GM18520 (cell line): Measurements from ENCODE around the gene TGM4.
"Not testable (repeated sequence)": the region's sequence is repeated elsewhere in the genome, so short reads cannot be mapped to it uniquely, and the experiment has no call there.

Experiments
- ATAC-seq: cut with Tn5 transposase; IDR thresholded peaks from one replicate; pipeline ENCODE4 v1.9.1; 2021; ENCODE audit not compliant: unreplicated experiment

TGM4 gene

DNA sequence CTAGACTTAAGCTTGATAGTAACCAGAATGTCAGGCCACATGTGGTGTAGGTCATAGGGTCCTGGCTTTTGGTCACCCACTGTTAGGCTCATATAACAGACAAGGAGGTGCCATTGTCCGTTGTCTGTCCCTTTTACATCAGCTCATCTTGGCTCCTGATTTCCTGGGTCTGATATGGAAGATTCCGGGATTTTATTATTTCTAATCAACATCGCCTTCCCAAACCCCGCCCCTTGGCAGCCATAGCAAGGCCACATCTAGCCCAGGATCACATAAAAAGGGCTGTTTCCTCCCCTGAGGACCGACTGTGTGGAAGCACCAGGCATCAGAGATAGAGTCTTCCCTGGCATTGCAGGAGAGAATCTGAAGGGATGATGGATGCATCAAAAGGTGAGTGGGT, at the start of gene TGM4:
TGM4 (plus strand) TSS at position 301 of the 400 bp plus-strand sequence; CDS start at position 372, 71 bp downstream.
- ATAC-seq, result no peak

DNA sequence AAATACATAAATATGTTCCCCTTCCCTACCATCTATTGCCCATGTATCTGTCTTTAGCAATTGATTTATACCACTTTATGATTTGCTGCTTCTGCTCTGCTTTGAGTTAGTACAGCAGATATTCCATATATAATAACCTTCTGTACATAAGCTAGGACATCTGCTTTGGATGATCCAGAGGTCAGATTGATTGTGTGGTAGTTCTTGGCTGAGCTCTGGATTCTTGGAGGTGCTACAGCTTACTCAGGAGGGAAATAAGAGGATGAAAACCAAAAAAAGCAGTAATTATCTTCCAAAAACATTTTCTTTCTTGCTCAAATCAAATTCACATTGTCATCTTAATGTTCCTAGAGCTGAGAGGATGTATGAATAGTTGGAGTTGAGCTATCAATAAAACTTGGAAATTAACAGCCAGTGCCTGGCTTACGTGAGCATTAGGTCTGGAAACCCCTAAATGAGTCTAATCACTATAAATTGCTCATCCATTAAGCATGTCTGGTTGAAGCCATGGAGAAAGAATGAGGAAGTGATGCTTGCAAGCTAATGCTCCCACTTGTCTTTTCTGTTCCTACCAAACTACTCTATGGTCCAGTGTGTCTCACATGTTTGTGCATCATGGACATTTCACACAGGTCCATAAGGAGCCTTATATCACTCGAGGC, 49.0 kb upstream of the TGM4 start:
- ATAC-seq, result no peak

DNA sequence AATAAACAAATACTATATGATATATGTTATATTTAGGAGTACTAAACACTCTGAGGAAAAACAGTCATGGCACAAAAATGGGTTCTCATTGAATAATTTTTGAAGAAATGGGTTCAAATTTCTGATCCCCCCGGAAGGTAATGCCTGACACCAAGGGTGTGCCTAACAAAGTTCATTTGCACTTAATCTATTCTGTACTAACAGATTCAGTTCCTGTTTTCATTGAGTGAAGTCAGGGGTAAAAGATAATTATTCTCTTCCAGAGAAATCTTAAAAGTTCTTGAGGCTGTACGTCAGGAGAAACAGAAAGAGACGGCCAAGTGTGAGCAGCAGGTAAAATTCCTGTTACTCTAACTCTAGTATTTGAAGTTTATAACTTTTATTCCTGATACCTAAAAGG, 47.2 kb upstream of the TGM4 start:
- ATAC-seq, result no peak

DNA sequence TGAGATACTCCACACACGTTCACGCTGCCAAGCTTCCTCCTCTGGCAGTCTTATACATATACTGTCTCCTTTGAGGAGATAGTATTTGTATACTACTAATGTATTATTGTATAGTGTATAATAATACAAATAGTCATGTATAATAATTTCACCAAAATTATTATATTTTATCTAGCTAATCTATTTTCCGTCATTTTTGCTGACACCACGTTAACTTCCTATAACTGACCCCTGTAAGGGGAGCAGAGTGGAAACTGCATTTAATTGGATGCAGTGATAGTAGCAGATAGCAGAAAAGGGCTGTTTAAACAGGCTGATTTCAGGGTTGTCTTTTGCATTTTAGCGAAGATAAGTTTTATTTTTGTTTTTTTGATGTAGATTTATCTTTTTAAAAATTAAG, 43.2 kb upstream of the TGM4 start:
- ATAC-seq, result no peak

DNA sequence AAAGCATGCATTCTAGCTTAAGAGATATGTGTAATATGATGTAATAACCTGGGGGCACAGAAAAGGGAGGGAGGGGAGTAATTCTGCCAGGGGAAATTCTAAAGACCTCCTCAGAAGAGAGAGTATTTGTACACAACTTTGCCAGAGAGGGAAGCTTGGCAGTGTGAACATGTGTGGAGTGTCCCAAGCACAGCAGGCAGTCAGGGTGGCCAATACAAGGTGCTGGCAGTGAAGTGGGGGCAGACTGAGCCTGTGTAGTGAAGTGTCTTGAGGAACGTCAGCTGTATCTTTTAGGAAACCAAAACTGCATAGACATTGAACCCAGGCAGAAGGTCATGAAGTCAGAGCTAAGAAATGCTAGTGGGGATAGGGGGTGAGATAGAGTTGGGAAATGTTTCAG, 42.4 kb upstream of the TGM4 start:
- no peak for ATAC-seq

DNA sequence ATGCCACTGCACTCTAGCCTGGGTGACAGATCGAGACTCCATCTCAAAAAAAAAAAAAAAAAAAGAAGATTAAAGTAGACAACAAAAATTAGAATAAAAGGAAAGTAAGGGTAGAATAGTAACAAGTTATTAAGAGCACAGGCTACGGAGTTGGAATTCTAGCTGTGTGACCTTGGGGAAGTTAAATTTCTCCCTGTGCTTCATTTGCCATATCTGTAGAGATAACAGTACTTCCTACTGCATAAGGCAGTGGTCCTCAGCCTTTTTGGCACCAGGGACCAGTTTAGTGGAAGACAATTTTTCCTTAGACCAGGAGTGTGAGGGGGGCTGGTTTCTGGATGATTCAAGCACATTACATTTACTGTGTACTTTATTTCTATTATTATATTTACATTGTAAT, 41.4 kb upstream of the TGM4 start:
- no peak for ATAC-seq

DNA sequence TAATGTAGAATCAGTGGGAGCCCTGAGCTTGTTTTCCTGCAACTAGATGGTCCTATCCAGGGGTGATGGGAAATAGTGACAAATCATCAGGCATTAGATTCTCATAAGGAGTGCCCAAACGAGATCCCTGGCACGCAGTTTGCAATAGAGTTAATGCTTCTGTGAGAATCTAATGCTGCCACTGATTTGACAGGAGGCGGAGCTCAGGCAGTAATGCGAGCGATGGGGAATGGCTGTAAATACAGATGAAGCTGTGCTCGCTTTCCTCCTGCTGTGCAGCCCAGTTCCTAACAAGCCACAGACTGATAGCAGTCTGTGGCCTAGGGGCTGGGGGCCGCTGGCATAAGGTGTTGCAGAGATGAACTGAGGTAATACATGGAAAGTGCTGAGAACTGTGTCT, 41.0 kb upstream of the TGM4 start:
- ATAC-seq, result no peak

DNA sequence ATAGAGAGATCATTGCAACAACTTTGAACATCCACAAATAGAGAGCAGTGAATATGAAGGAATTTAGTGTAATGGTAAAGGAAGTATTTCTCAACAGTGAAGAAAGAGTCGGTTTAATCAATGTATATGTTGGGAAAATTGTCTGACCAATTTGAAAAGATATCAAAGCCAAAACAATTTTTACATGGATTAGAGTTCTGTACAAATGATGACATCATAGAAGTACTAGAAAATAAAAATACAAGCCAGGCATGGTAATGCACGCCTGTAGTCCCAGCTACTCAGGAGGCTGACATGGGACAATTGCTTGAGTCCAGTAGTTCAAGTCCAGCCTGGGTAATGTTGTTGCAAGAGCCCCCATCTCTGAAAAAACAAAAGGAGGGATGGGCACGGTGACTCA, 38.7 kb upstream of the TGM4 start:
- ATAC-seq, result no peak

DNA sequence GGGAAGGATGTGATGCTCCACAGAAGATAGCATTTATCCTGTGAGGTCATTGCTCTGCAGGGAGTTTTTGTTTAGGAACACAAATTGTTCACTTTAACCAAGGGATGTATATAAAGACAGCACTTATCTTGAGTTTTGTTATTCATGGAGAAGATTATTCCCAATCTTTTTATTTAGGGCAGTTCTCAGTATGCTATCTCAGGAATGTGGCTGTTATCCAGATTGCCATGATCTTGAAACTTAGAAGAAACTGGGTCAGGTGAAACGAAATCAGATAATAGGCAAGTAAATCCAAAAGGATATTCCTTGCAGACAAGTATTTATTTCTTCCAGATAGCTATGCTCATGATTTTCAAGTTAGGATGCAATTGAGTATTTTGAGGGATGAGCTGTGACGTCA, 32.0 kb upstream of the TGM4 start:
- ATAC-seq, result no peak

DNA sequence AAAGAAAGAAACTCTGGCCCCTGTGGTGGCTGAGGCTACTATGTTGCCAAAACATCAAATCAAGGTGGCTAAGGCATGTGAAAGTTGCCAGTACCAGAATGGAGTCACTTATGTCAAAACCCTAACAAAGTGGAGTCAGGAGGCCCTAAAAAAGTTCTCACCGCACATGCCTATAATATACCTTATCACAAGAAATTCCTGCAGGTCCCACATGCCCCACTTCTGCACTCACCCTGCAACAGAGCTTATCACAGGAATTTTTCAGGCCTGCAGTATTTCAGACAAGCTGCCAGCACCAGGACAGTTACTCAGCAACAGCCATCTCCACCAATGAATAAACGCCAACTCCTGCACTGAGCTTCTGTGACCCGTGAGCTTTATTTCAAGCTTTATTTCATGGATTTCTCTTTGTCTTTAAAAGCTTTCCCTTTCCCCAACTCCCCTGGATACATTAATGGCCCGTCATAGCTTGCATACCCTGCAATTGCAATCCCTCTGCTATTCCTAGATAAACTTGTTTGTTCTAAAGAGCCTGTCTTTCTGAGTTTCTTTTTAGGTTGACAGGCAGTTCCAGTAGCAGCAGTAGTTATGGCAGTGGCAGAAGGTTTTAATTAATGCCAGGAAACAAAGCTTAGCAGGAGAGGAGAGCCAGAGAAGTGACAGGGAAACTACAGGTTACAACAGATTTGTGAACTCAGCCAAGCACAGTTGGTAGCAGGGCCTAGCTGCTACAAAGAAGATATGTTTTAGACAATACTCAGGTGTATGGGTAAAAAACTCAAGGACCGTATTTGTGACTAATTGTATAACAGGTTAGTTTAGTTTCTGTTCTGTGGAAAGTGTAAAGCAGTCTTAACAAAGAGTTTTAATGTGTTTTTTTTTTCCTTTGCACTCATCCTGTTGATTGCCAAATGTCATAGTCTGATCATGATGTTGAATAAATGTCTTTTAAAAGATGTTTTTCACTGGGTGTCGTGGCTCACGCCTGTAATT, 28.6 kb upstream of the TGM4 start:
- no peak for ATAC-seq

DNA sequence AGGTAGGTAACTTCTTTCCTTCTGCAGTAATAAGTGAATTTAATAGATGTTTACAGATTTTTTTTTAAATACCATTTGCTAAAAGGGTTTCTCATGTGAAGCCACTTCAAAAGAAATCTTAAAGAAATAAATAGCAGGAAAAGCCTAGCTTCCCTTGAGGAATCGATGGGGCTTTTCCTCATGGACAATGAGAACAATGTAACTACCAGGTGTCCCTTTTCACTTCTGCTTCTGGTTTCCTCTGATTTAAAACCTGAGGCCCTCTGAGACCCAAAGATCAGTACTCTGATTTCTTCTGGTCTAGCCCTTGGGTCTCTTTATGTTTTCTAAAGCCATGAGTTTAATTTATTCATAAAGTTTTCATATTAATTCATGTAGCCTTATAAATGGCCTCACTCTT, 25.8 kb upstream of the TGM4 start:
- ATAC-seq, result no peak

DNA sequence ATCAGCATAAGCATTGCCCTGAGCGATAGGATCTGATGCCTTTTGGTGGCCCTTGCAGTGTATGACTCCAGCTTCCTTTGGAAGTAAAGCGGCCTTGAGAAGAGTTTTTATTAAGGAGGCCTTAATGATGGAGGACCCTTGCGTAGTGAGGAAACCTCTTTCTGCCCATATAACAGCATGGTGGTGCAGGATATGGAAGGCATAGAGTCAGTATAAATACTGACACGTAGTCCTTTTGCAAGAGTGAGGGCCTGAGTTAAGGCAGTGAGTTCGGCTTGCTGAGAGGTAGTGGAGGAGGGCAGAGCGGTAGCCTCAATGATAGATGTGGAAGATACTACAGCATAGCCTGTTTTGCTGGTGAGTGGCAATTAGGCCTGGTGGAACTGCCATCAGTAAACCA, 17.7 kb upstream of the TGM4 start:
- ATAC-seq, result not testable (repeated sequence)

DNA sequence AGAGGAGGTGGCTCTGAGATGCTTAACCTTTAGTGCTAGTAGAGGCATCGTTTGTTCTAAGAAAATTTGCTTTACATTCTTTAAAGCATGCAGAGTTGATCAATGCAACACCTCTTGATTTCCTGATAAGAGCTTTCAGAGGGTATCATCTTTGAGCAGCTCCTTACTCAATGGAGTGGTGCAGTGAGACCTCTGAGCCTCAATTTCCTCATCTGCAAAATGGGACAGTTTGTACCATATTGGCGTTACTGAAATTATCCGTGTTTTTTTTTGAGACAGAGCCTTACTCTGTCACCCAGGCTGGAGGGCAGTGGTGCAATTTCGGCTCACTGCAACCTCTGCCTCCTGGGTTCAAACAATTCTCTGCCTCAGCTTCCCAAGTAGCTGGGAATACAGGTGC, 14.3 kb upstream of the TGM4 start:
- ATAC-seq, result no peak

DNA sequence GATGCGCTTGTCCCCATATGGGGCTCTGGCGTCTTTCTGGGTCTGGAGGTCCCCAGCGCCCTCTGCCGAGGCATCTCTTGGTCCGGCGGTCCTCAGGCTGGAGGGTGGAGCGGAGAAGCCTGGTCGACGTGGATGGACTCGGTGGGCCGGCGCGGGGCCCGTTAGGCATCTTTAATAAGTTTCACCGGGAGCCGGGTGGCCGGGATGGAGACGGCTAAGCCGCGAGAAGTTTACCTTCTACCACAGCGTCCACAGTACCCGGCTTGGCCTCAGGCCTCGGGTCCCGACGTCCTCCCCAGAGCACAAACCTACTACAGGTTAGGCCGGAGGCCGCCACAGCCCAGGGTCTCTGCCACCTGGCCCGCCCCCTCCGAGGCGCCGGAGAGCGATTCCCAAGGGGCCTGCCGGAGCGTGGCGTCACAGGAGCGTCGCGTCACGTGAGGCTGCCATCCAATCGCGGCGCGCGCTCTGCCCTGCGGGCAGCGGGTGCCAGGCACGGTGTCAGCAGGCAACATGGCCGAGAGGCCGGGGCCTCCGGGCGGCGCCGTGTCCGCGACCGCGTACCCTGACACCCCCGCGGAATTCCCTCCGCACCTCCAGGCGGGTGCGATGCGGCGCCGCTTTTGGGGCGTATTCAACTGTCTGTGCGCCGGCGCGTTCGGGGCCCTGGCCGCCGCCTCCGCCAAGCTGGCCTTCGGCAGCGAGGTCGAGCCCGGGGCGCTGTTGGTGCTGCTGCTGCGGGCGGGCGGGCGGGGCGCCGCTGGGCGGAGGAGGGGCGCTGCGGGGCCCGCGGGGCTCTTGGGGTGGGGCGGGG, 12.8 kb upstream of the TGM4 start, which contains the start of gene TMEM42:
TMEM42 (plus strand) TSS at position 501 of the 814 bp plus-strand sequence; CDS start at position 514, 13 bp downstream.
- ATAC-seq, result peak; percentile 93

DNA sequence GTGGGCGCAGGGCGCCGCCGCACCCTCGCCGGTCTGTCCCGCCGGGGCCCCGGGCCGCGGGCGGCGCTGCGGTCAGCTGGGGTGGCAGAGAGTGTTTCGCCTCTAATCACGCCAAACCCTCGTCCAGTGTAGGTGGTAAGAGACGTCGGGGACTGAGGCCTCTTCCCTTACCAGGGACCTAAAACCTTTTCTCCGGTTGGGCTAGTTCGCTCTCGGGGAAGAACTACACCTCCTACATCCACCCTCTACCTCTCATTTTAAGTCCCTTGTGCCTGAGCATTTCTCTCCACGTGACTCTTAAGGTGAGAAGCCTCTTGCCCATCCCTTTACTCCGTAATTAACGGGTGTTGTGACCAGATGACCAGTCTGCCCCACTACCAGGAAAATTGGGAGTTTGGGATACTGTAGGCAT, 12.2 kb upstream of the TGM4 start:
- ATAC-seq, result peak; percentile 21

DNA sequence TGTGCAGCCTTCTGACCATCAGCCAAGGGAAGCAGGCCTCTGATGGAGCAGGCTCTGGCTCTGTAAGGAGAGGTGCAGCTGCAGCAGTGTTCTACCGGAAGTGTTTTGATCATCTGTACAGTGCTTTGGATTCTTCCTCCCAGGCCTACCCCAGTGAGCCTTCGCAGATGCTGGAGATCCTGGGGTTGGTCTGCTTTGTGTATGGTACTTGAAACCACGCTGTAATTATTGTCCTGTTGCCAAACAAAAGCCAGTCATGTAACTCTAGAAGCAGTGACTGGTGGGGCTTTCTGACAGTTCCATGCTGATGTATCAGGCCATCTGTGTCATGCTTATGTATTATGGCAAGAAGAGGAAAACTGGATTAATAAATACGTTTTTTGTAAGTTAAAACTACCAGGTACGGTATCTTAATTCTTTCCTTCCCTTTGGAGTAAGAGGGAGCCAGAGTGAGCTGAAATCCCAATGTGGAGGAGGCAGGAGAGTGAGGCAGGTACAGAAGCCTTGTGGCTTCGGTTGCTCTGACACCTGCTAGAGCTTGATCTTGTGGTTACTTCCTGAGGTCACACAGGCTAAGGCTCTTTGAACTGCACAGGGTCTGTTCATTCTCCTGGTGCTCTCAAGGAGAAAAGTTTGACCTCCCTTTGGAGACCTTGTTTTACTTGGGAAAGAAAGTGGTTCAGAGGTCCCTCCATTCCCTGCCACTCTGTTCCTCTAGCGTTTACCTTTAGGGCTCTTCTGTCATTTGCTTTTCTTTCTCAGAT, 9.0 kb upstream of the TGM4 start:
- no peak for ATAC-seq

DNA sequence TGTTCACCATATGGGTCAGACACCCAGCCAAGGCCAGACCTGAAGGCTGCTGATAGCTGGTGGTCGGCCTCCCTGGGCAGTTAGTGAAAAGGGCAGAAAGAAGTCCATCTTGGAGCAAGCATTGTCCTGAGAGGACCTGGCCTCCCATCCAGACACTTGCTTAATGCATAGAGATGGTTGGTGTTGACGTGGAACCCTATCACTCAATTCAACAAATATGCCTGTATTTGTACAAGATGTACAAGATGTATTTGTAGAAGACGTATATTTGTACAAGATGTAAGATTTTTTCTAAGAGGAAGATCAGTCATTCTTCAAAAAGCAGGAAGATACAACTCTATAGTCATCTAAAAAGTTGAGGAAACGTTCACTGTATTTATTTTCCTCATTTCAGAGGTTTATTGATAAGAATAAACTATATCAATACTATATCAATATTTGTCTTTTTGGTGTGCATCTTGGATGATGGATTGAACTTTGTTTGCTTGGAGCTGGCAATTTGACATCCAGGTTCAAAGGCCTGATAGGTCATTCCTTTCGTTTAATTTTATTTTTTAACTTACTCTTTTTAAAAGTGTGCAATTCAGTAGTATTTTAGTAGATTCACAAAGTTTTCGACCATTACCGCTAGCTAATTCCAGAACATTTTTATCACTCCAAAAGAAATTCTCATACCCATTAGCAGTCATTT, 6.8 kb upstream of the TGM4 start:
- no peak for ATAC-seq

DNA sequence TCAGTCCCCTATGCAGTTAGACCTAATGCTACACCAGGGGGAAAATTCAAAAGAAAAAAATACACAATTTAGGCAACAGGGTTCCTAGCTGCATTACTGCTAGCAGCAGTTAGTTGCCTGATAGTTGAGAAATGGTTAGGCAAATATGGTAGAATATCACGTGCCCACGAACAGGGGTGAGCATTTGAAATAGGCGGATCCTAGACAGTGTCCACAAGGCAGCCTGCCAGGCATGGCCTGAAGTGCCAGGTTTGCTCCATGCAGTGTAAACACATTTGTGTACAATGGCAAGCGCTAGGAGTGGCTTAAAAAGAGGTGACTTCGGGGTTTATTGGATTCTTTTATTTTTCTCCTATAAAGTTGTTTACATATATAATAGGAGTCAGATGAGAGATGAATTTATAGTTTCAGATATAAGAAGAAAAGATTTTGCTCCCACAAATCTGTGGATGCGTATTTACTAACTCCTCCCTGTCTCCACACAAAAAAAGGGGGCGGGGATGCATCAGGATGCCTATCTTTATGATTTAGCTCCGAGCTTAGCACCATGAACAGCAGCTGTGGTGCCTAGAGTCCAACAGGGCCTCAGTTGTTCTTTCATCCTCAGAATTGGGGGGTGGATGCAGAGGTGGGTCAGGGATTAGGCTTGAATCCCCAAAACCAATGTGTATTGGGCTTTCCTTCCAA, 3.9 kb upstream of the TGM4 start:
- ATAC-seq, result no peak

DNA sequence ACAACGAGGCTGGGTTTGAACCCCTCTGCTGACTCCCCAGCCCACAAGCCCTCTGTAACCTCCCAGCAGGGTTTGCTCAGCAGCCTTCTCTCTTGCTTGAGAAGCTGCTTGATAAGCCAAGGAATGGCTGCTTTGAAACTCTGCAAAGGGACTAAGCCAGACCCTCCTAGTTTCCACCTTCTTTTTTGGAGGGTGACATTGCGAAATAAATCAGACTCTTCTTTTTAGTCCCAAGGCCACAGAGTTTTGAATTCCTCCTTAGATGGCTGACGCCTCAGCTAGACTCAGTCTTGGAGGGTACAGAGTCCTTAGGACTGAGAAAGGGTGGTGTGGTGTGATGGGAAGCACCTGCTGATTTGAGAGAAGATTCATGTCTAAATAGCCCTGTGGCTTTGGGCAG, 1.2 kb downstream of the TGM4 start:
- no peak for ATAC-seq
